T-helper 17 cell (primary cell): ENCODE data around the gene FAM217B. TPM values are rescaled to one million over a fixed set of nuclear protein-coding genes. Genes with fewer than 3 reads are reported as not detected.

ENCODE experiments used
- ATAC-seq: fragments of 150-1000 bp; cut with Tn5 transposase; 2 replicates; pipeline ENCODE4 v1.10.0; 2021; ENCODE audit warnings: mild to moderate bottlenecking, moderate library complexity
- DNase-seq, 3 donors: peaks; one replicate each; pipeline versions ENCODE4 v3.0.0 to v3.0.0-alpha.2; 2020 to 2021
- H3K9me3 ChIP-seq: one replicate; pipeline ENCODE4 v1.7.0; 2013; ENCODE audit warnings: low read length, mild to moderate bottlenecking; ENCODE audit not compliant: control insufficient read depth, poor library complexity, severe bottlenecking
- H3K27ac Mint-ChIP-seq: one replicate; pipeline ENCODE4 v1.8.0; 2022; ENCODE audit warnings: mild to moderate bottlenecking, moderate library complexity, mixed read lengths
- H3K27me3 Mint-ChIP-seq: one replicate; pipeline ENCODE4 v1.8.0; 2022; ENCODE audit warnings: mixed read lengths
- H3K36me3 Mint-ChIP-seq: one replicate; pipeline ENCODE4 v1.8.0; 2022; ENCODE audit warnings: low read depth, mixed read lengths
- H3K4me1 Mint-ChIP-seq: one replicate; pipeline ENCODE4 v1.8.0; 2022; ENCODE audit warnings: mild to moderate bottlenecking, mixed read lengths
- H3K4me3 Mint-ChIP-seq: one replicate; pipeline ENCODE4 v1.8.0; 2022; ENCODE audit warnings: mild to moderate bottlenecking, moderate library complexity, mixed read lengths
- total RNA-seq, 4 donors: library from RNA in 2 of 4; stranded (reverse) in 2 of 4; gene quantifications; one replicate each; pipeline ENCODE4 v1.2.3 and lab custom pipeline; 2022 to 2026

Gene FAM217B
- total RNA-seq, 2 donors from 2014 or later, result 16.8 to 21.4 TPM

GRCh38 chr20:59966428-59966827 is 26.2 kb downstream of the FAM217B start:
- peaks cover 2% of the 10 kb centered on the region for H3K4me1 Mint-ChIP-seq
- H3K9me3 ChIP-seq, result no peaks in the 10 kb centered on the region
- ATAC-seq, result no peak
- no peaks in the 10 kb centered on the region for H3K27me3 Mint-ChIP-seq
- H3K4me3 Mint-ChIP-seq, result no peak overlapping the region
- H3K36me3 Mint-ChIP-seq, result no peaks in the 10 kb centered on the region
- no peak for DNase-seq
- H3K27ac Mint-ChIP-seq, result no peak overlapping the region

- no peaks in the 10 kb centered on the region for H3K9me3 ChIP-seq
- ATAC-seq (no peak), DNase-seq (no peak)
- Mint-ChIP-seq H3K4me3 (no peak overlapping the region), H3K36me3 (peaks cover 3% of the 10 kb centered on the region), H3K4me1 (peaks cover 2% of the 10 kb centered on the region), H3K27ac (no peak overlapping the region), H3K27me3 (no peaks in the 10 kb centered on the region)
Observed at GRCh38 chr20:59971428-59971827, 31.2 kb downstream of the FAM217B start.

- no peak for DNase-seq
- peaks cover 3% of the 10 kb centered on the region for H3K36me3 Mint-ChIP-seq
Observed at GRCh38 chr20:59972037-59972801, 32.0 kb downstream of the FAM217B start.

GRCh38 chr20:59976156-59976782 is 36.1 kb downstream of the FAM217B start:
- ATAC-seq (no peak), DNase-seq (no peak)
- Mint-ChIP-seq H3K27ac (no peak overlapping the region), H3K27me3 (no peaks in the 10 kb centered on the region), H3K36me3 (peaks cover 3% of the 10 kb centered on the region), H3K4me3 (no peak overlapping the region), H3K4me1 (peaks cover 2% of the 10 kb centered on the region)
- no peaks in the 10 kb centered on the region for H3K9me3 ChIP-seq

More at GRCh38 chr20:59972037-59972801, 32.0 kb downstream of the FAM217B start:
- Mint-ChIP-seq H3K4me1 (peaks cover 2% of the 10 kb centered on the region), H3K27me3 (no peaks in the 10 kb centered on the region), H3K4me3 (no peak overlapping the region), H3K27ac (no peak overlapping the region)
- no peak for ATAC-seq
- H3K9me3 ChIP-seq, result no peaks in the 10 kb centered on the region

GRCh38 chr20:59977086-59977485 is 36.9 kb downstream of the FAM217B start:
- Mint-ChIP-seq H3K27me3 (no peaks in the 10 kb centered on the region), H3K36me3 (peaks cover 2% of the 10 kb centered on the region), H3K27ac (no peak overlapping the region), H3K4me1 (peaks cover 2% of the 10 kb centered on the region), H3K4me3 (no peak overlapping the region)
- H3K9me3 ChIP-seq, result no peaks in the 10 kb centered on the region
- ATAC-seq, result no peak
- no peak for DNase-seq

GRCh38 chr20:59983076-59983475 is 42.9 kb downstream of the FAM217B start:
- no peaks in the 10 kb centered on the region for H3K9me3 ChIP-seq
- no peak overlapping the region for H3K4me3 Mint-ChIP-seq
- no peaks in the 10 kb centered on the region for H3K4me1 Mint-ChIP-seq
- no peak overlapping the region for H3K27ac Mint-ChIP-seq
- no peaks in the 10 kb centered on the region for H3K27me3 Mint-ChIP-seq
- no peak for ATAC-seq
- peaks cover 5% of the 10 kb centered on the region for H3K36me3 Mint-ChIP-seq
- DNase-seq, result no peak

- DNase-seq, result no peak
- H3K27ac Mint-ChIP-seq, result no peak overlapping the region
- peaks cover 5% of the 10 kb centered on the region for H3K36me3 Mint-ChIP-seq
- H3K9me3 ChIP-seq, result no peaks in the 10 kb centered on the region
- no peak for ATAC-seq
- no peaks in the 10 kb centered on the region for H3K4me1 Mint-ChIP-seq
- no peaks in the 10 kb centered on the region for H3K27me3 Mint-ChIP-seq
- H3K4me3 Mint-ChIP-seq, result no peak overlapping the region
Observed at GRCh38 chr20:59984541-59984940, 44.4 kb downstream of the FAM217B start.

GRCh38 chr20:59985164-59985563 is 45.0 kb downstream of the FAM217B start:
- no peak overlapping the region for H3K27ac Mint-ChIP-seq
- ATAC-seq (no peak), DNase-seq (no peak)
- no peaks in the 10 kb centered on the region for H3K9me3 ChIP-seq
- no peaks in the 10 kb centered on the region for H3K27me3 Mint-ChIP-seq
- peaks cover 5% of the 10 kb centered on the region for H3K36me3 Mint-ChIP-seq
- H3K4me3 Mint-ChIP-seq, result no peak overlapping the region
- no peaks in the 10 kb centered on the region for H3K4me1 Mint-ChIP-seq

GRCh38 chr20:59985864-59986263 is 45.7 kb downstream of the FAM217B start:
- no peaks in the 10 kb centered on the region for H3K9me3 ChIP-seq
- H3K27ac Mint-ChIP-seq, result no peak overlapping the region

GRCh38 chr20:59987135-59987534 is 46.9 kb downstream of the FAM217B start:
- ATAC-seq (no peak), DNase-seq (no peak)
- Mint-ChIP-seq H3K4me3 (no peak overlapping the region), H3K27me3 (no peaks in the 10 kb centered on the region), H3K27ac (no peak overlapping the region), H3K4me1 (no peaks in the 10 kb centered on the region), H3K36me3 (peaks cover 3% of the 10 kb centered on the region)
- H3K9me3 ChIP-seq, result no peaks in the 10 kb centered on the region

More at GRCh38 chr20:59985864-59986263, 45.7 kb downstream of the FAM217B start:
- Mint-ChIP-seq H3K36me3 (peaks cover 5% of the 10 kb centered on the region), H3K4me1 (no peaks in the 10 kb centered on the region), H3K4me3 (no peak overlapping the region), H3K27me3 (no peaks in the 10 kb centered on the region)
- DNase-seq, result no peak
- no peak for ATAC-seq

GRCh38 chr20:59988141-59988540 is 48.0 kb downstream of the FAM217B start:
- Mint-ChIP-seq H3K4me1 (no peaks in the 10 kb centered on the region), H3K27me3 (no peaks in the 10 kb centered on the region), H3K27ac (no peak overlapping the region), H3K4me3 (no peak overlapping the region), H3K36me3 (peaks cover 2% of the 10 kb centered on the region)
- ATAC-seq (no peak), DNase-seq (no peak)
- no peaks in the 10 kb centered on the region for H3K9me3 ChIP-seq

GRCh38 chr20:59992526-59993084 is 52.4 kb downstream of the FAM217B start:
- no peak overlapping the region for H3K27ac Mint-ChIP-seq
- no peaks in the 10 kb centered on the region for H3K9me3 ChIP-seq
- ATAC-seq (no peak), DNase-seq (no peak)
- peaks cover 11% of the 10 kb centered on the region for H3K27me3 Mint-ChIP-seq
- H3K4me3 Mint-ChIP-seq, result no peak overlapping the region
- H3K4me1 Mint-ChIP-seq, result no peaks in the 10 kb centered on the region
- H3K36me3 Mint-ChIP-seq, result peaks cover 3% of the 10 kb centered on the region

- H3K9me3 ChIP-seq, result no peaks in the 10 kb centered on the region
- Mint-ChIP-seq H3K36me3 (peaks cover 3% of the 10 kb centered on the region), H3K4me1 (no peaks in the 10 kb centered on the region), H3K27ac (no peak overlapping the region), H3K27me3 (peaks cover 11% of the 10 kb centered on the region), H3K4me3 (no peak overlapping the region)
- no peak for DNase-seq
- ATAC-seq, result no peak
Observed at GRCh38 chr20:59993736-59994430, 53.7 kb downstream of the FAM217B start.
